ENCODE measurements around the gene P2RY14.

DNA sequence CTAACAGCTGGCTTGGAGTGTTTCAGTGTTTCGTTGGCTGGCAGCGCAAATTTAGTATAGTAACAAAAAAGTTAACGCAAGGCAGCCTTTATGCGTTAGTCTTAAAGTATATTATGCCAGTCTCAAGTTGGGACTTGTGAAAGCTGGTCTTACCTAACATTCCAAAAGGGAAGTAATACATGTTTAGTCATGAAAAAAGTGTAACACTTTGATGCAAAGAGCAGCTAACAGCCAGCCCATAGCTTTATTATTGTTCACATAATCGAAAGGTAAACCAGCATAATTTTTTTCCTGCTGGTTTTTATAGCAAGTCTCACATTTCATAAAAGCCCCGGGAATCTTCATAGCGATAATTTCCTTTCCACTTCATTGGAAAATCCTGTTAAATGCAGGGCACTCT lies 40.6 kb upstream of the P2RY14 start:
- TF ChIP-seq POLR2A (IDR thresholded peaks at IDR 0.05) (no peak), POLR2AphosphoS5 (IDR thresholded peaks at IDR 0.05) (no peak)
- TF ChIP-seq, protein P1, sequence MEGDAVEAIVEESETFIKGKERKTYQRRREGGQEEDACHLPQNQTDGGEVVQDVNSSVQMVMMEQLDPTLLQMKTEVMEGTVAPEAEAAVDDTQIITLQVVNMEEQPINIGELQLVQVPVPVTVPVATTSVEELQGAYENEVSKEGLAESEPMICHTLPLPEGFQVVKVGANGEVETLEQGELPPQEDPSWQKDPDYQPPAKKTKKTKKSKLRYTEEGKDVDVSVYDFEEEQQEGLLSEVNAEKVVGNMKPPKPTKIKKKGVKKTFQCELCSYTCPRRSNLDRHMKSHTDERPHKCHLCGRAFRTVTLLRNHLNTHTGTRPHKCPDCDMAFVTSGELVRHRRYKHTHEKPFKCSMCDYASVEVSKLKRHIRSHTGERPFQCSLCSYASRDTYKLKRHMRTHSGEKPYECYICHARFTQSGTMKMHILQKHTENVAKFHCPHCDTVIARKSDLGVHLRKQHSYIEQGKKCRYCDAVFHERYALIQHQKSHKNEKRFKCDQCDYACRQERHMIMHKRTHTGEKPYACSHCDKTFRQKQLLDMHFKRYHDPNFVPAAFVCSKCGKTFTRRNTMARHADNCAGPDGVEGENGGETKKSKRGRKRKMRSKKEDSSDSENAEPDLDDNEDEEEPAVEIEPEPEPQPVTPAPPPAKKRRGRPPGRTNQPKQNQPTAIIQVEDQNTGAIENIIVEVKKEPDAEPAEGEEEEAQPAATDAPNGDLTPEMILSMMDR (IDR thresholded peaks at IDR 0.05), result no peak

Data from stomach (tissue), 4 donors.